Activated T-cell treated with anti-CD3 and anti-CD28 coated beads, Interleukin-2, amount 50 U/mL, for 1 hour (primary cell): Measurements from ENCODE around the gene NANOGP8.
"Not testable (repeated sequence)": the region's sequence is repeated elsewhere in the genome, so short reads cannot be mapped to it uniquely, and the experiment has no call there.

Experiments used
- DNase-seq: peaks from one replicate; pipeline ENCODE4 v3.0.0-alpha.2; 2020

NANOGP8 gene

GRCh38 chr15:35092311-35092710 is 7.2 kb upstream of the NANOGP8 start:
- DNase-seq: no peak

- DNase-seq: no peak
Observed at GRCh38 chr15:35090104-35090807, 5.2 kb upstream of the NANOGP8 start.

- no peak for DNase-seq
Observed at GRCh38 chr15:35089551-35089950, 4.5 kb upstream of the NANOGP8 start.

GRCh38 chr15:35088329-35088728 is 3.2 kb upstream of the NANOGP8 start:
- no peak for DNase-seq

GRCh38 chr15:35087759-35088158 is 2.7 kb upstream of the NANOGP8 start:
- no peak for DNase-seq

- DNase-seq: not testable (repeated sequence)
Observed at GRCh38 chr15:35082371-35083348, 2.4 kb downstream of the NANOGP8 start.

- DNase-seq: not testable (repeated sequence)
Observed at GRCh38 chr15:35081626-35082365, 3.3 kb downstream of the NANOGP8 start.

- no peak for DNase-seq
Observed at GRCh38 chr15:35080226-35080625, 4.9 kb downstream of the NANOGP8 start.

- no peak for DNase-seq
Observed at GRCh38 chr15:35078221-35078915, 6.7 kb downstream of the NANOGP8 start.

GRCh38 chr15:35071106-35071505 is 14.0 kb downstream of the NANOGP8 start:
- DNase-seq: no peak

- no peak for DNase-seq
Observed at GRCh38 chr15:35068846-35069475, 16.1 kb downstream of the NANOGP8 start.

GRCh38 chr15:35067496-35068347 is 17.4 kb downstream of the NANOGP8 start:
- DNase-seq: no peak

GRCh38 chr15:35066094-35066493 is 19.0 kb downstream of the NANOGP8 start:
- DNase-seq: no peak

- DNase-seq: no peak
Observed at GRCh38 chr15:35064576-35065190, 20.4 kb downstream of the NANOGP8 start.

GRCh38 chr15:35062738-35063099 is 22.4 kb downstream of the NANOGP8 start:
- no peak for DNase-seq

GRCh38 chr15:35061825-35062737 is 23.0 kb downstream of the NANOGP8 start:
- no peak for DNase-seq

GRCh38 chr15:35061161-35061824 is 23.8 kb downstream of the NANOGP8 start:
- no peak for DNase-seq

- no peak for DNase-seq
Observed at GRCh38 chr15:35060591-35060990, 24.5 kb downstream of the NANOGP8 start.

GRCh38 chr15:35058534-35059054 is 26.5 kb downstream of the NANOGP8 start:
- no peak for DNase-seq
